ENCODE results near the gene TNS1. TPM values are rescaled to one million over a fixed set of nuclear protein-coding genes. Genes with fewer than 3 reads are reported as not detected.

Gene TNS1
- total RNA-seq, 4 donors from 2014 or later: 57.7 to 120 (median 95.7) TPM

DNA sequence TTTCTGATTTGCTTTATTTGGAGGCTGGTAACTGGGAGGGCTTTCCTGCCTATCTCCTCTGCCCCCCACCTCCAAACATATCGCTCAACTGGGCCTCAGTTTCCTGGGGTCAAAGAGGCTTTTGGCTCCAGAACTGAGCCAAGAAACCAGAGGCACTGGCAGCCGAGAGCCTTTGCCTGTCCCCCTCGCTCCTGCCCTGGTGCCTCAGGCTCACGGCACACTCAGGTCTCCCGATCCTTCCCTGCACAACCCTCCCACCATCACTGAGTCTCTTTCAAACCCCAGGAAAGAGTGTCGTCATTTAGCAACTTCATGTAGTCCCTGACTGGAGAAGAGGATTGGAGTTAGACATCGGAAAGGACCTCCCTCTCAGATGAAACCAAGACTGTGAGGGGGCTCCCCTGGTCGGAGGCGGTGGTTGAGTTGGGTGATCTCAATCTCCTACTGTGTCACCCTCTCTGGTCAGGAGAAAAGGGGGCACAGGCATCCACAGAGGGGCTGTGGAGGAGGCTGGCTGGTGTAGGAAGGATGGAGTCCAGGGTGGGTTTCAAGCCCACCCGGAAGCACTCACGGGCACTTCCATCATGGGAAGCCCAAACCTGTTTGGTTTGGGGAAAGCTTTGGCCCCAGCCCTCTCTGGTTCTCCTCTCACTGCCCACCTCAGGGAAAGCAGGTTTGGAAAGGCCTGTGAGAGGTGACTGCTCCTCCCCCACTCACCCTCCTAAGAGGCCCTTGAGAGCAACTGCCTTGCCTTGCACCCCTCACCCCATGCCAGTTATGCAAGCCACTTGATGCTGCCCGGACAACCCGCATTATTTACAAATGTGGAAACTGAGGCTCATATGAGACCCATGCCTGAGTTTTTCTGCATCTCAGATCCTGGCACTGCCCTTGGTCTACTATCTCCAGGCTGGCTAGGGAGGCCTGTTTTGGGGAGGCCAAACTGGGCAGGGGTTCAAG, 62.3 kb downstream of the TNS1 start:
- H3K4me3 ChIP-seq (ENCODE audit: low read depth, poor library complexity, severe bottlenecking): no peak overlapping the region
- 71 to 81% methylated on average over 13 of the region's 13 CpGs for WGBS, 2 donors
- no peak for DNase-seq (ENCODE audit: low spot score in 2 of 2)
- TF ChIP-seq, protein P1, sequence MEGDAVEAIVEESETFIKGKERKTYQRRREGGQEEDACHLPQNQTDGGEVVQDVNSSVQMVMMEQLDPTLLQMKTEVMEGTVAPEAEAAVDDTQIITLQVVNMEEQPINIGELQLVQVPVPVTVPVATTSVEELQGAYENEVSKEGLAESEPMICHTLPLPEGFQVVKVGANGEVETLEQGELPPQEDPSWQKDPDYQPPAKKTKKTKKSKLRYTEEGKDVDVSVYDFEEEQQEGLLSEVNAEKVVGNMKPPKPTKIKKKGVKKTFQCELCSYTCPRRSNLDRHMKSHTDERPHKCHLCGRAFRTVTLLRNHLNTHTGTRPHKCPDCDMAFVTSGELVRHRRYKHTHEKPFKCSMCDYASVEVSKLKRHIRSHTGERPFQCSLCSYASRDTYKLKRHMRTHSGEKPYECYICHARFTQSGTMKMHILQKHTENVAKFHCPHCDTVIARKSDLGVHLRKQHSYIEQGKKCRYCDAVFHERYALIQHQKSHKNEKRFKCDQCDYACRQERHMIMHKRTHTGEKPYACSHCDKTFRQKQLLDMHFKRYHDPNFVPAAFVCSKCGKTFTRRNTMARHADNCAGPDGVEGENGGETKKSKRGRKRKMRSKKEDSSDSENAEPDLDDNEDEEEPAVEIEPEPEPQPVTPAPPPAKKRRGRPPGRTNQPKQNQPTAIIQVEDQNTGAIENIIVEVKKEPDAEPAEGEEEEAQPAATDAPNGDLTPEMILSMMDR (IDR thresholded peaks at IDR 0.05): no peak
- no peak for TF ChIP-seq POLR2A (IDR thresholded peaks at IDR 0.05)
- intact Hi-C loops (cut with DNase I; ENCODE audit: low total_unique reads): no loop called here

DNA sequence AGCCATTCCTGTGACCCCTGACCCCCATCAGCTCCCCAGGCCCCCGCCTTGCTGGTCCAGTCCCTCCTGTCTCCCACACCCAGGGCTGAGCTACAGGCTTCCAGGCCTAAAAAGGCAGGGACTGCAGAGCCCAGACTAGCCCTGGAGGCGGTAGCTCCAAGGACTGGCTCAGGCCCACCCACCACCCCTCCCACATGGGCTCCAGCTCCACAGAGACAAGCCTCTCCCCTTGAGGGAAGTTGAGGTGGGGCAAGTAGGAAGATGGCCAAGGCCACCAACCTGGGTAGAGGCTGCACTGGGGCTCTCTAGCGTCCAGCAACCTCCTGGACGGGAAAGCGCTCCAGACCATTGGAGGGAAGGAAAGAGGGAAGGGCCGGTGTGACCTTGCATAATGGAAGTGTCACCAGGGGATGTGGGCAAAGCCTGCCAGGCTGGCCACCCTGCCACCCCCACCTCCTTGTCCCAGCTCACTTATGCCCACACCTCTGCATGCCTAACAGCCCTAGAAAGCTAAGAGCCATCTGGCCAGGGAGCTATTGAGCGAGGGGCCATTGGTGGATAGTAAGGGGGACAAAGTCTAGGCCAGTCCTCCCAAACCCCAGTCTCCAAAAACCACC, 63.1 kb downstream of the TNS1 start:
- WGBS, 2 donors: 69 to 71% methylated on average over 6 to 7 of the region's 7 CpGs
- TF ChIP-seq, protein P1 (IDR thresholded peaks at IDR 0.05): no peak
- no peak for TF ChIP-seq POLR2A (IDR thresholded peaks at IDR 0.05)
- intact Hi-C loops (cut with DNase I; ENCODE audit: low total_unique reads): no loop called here
- no peak for DNase-seq (ENCODE audit: low spot score in 2 of 2)
- H3K4me3 ChIP-seq (ENCODE audit: low read depth, poor library complexity, severe bottlenecking): no peak overlapping the region

DNA sequence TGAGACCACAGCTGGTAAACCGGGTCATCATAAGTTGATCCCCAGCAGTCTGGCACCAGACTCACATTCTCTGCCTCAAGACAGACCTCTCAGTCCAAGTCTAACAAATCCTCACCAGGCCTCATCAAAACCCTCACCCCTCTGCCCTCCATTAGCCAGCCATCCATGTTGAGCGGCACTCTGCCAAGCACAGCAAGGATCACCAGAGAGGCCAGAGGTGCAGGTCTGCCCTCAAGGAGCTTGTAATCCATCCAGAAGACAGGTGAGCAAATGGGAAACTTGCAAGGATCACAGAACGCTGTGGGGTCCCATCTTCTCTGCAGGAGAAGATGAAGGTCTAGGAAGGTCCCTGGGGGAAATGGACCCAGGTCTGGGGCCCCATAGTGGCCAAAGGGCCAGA, 63.6 kb downstream of the TNS1 start:
- 85 to 92% methylated on average over 3 of the region's 3 CpGs for WGBS, 2 donors
- no peak for DNase-seq (ENCODE audit: low spot score in 2 of 2)
- H3K4me3 ChIP-seq (ENCODE audit: low read depth, poor library complexity, severe bottlenecking): no peak overlapping the region
- intact Hi-C loops (cut with DNase I; ENCODE audit: low total_unique reads): no loop called here
- TF ChIP-seq, protein P1 (IDR thresholded peaks at IDR 0.05): no peak
- TF ChIP-seq POLR2A (IDR thresholded peaks at IDR 0.05): no peak

DNA sequence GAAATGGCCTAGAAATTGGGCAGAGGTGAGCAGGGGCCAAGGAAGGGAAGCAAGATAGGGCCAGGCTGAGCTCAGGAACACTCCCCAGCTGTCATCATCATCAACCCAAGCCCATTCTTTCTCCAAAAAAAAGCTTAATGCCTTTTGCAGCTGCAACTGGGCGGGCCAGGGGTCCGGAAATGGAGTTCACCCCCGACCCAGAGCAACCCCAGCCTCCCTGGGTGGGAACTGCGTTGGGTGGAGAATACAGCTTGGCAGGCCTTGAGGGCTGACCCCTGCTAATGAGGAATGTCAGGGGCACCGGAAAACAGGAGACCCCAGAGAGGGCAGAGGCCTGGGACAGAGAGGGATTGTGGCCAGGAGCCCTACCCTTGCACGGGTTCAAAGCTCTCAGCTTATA, 64.8 kb downstream of the TNS1 start:
- WGBS, 2 donors: 54 to 71% methylated on average over 6 of the region's 6 CpGs
- DNase-seq (ENCODE audit: low spot score in 2 of 2): no peak
- intact Hi-C loops (cut with DNase I; ENCODE audit: low total_unique reads): no loop called here
- TF ChIP-seq POLR2A (IDR thresholded peaks at IDR 0.05): no peak
- TF ChIP-seq, protein P1 (IDR thresholded peaks at IDR 0.05): no peak
- no peak overlapping the region for H3K4me3 ChIP-seq (ENCODE audit: low read depth, poor library complexity, severe bottlenecking)

DNA sequence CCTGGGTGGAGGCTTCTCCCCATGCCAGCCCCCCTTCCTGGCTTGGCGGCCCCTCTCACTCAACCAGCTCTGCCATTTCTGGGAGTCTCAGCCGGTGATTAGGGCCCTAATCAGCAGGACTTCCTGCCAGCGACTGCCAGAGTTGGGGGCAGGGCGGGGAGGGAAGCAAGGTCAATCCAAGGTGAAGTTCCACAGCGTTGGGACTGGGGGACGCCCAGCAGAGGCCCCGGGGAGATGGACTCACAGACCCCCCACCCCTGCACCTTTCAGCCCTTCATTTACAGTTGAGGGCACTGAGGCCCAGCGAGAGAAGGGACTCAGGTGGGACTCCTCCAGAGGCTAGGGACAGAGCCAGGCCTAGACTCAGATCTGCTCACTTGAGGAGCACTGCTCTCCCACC, 65.3 kb downstream of the TNS1 start:
- WGBS, 2 donors: 52 to 61% methylated on average over 7 of the region's 8 CpGs
- intact Hi-C loops (cut with DNase I; ENCODE audit: low total_unique reads): no loop called here
- DNase-seq (ENCODE audit: low spot score in 2 of 2): no peak
- no peak for TF ChIP-seq POLR2A (IDR thresholded peaks at IDR 0.05)
- H3K4me3 ChIP-seq (ENCODE audit: low read depth, poor library complexity, severe bottlenecking): no peak overlapping the region

DNA sequence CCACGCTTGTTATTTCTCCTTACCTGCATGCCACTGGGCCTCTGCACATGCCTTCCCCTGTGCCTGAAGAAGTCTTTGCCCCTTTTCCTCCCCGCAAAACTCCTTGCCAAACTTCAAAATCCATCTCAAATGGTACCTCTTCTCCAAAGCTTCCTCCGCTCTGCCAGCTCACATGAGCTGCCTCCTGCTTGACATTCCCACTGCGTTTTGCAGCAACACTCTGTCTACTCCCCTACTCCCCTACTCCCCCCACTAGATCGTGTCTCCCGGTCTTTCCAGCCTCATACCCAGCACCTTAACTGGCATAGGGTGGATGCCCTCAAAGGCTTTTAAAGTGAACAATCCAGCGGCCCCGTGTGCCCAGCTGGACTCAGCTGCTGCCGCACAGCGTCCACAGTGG, 65.8 kb downstream of the TNS1 start:
- no peak overlapping the region for H3K4me3 ChIP-seq (ENCODE audit: low read depth, poor library complexity, severe bottlenecking)
- no peak for TF ChIP-seq POLR2A (IDR thresholded peaks at IDR 0.05)
- TF ChIP-seq, protein P1 (IDR thresholded peaks at IDR 0.05): no peak
- intact Hi-C loops (cut with DNase I; ENCODE audit: low total_unique reads): no loop called here
- DNase-seq (ENCODE audit: low spot score in 2 of 2): no peak
- 63 to 65% methylated on average over 10 of the region's 10 CpGs for WGBS, 2 donors

All from lower leg skin (tissue), 4 donors.